Heart left ventricle (tissue), 16 donors: ENCODE results near the gene CDH12. TPM values are rescaled to one million over a fixed set of nuclear protein-coding genes. Genes with fewer than 3 reads are reported as not detected.

Source experiments
- ATAC-seq, 4 donors: fragments of 200-7000 bp; cut with Tn5 transposase; one replicate each; pipeline ENCODE4 v1.9.1; 2020 to 2022; ENCODE audit warnings: moderate library complexity in 4 of 4, mild to moderate bottlenecking in 3 of 4, moderate number of reproducible peaks in 1 of 4
- DNase-seq, 5 donors: peaks; one replicate each; pipeline ENCODE4 v3.0.0-alpha.2; 2020
- H3K27ac ChIP-seq, 12 donors: fragments of 200-600 bp; sonication (generic) in 4 of 12; one replicate each; pipeline versions ENCODE4 v1.5.0 to v1.8.0; 2016 to 2022; ENCODE audit warnings: mild to moderate bottlenecking in 2 of 12
- H3K27me3 ChIP-seq, 9 donors: fragments of 200-600 bp; sonication (generic) in 2 of 9; one replicate each; pipeline versions ENCODE4 v1.5.1 to v1.8.0; 2016 to 2022; ENCODE audit warnings: mild to moderate bottlenecking in 3 of 9
- H3K36me3 ChIP-seq, 9 donors: fragments of 200-600 bp; sonication (generic) in 2 of 9; one replicate each; pipeline versions ENCODE4 v1.5.0 to v1.8.0; 2018 to 2022; ENCODE audit warnings: mild to moderate bottlenecking in 2 of 9
- H3K4me1 ChIP-seq, 12 donors: fragments of 200-600 bp; sonication (generic) in 4 of 12; one replicate each; pipeline versions ENCODE4 v1.5.0 to v1.8.0; 2016 to 2022; ENCODE audit warnings: mild to moderate bottlenecking in 3 of 12
- H3K4me3 ChIP-seq, 12 donors: fragments of 200-600 bp; sonication (generic) in 4 of 12; one replicate each; pipeline versions ENCODE4 v1.5.0 to v1.8.0; 2017 to 2022; ENCODE audit warnings: mild to moderate bottlenecking in 9 of 12, moderate library complexity in 4 of 12
- H3K9me3 ChIP-seq, 12 donors: fragments of 200-600 bp; sonication (generic) in 4 of 12; one replicate each; pipeline versions ENCODE4 v1.5.0 to v1.8.0; 2016 to 2022; ENCODE audit warnings: mild to moderate bottlenecking in 1 of 12
- POLR2A ChIP-seq, 2 donors: fragments of 450-650 bp; IDR thresholded peaks; one replicate each; pipeline ENCODE4 v1.6.1; 2017; ENCODE audit warnings: antibody characterized with exemption in 2 of 2, mild to moderate bottlenecking in 2 of 2, moderate library complexity in 2 of 2
- WGBS, 4 donors: extraction: QIAGEN DNeasy Blood & Tissue Kit in 2 of 4; methylation state at CpG; one replicate each; pipeline versions ENCODE4 v1.1.5 to v1.1.7; 2013 to 2018; 5-methylcytosine and 5-hydroxymethylcytosine counted together
- intact Hi-C, 10 donors: fragments of 100-400 bp; cut with DNase I; formaldehyde crosslinking; loops; one replicate each; pipeline versions ENCODE4 v1.11.1 to v1.14.2; 2022
- polyA plus RNA-seq, 2 donors: library from polyadenylated mRNA; stranded (reverse); fragments of 200-250 nt; gene quantifications; one replicate each; pipeline ENCODE4 v1.2.3, GENCODE V29; 2013
- total RNA-seq, 9 donors: library from RNA; depleted of rRNA in 2 of 9; stranded (reverse); fragments of >200 nt in 2 of 9; fragmentation: NEBNext Ultra II Directional in 3 of 9; extraction: Animal tissue kit (Norgen Biotek cat#: 25700) in 3 of 9; gene quantifications; one replicate each; pipeline versions ENCODE4 v1.1.0 to v1.2.4, GENCODE V29; 2016 to 2023
- TF ChIP-seq, protein P1 (sequence below), 12 donors: fragments of 200-600 bp; sonication (generic) in 4 of 12; IDR thresholded peaks; one replicate each; pipeline versions ENCODE4 v1.5.0 to v1.8.0; 2018 to 2022; ENCODE audit warnings: antibody characterized with exemption in 12 of 12, mild to moderate bottlenecking in 5 of 12
- donor health status: ischemic (EF 13 %, LVEDD 7.1; RV severe dilation, severe dysfunction).
- donor health status: healthy with polysubstance abuse.
- donor health status: DM: no; HTN: yes; CAD: no.
- donor health status: DM: no; HTN: no; CAD: no.
- donor health status: ischemic (EF 25% LVEDD 6.9; RV normal size, moderate dysfunction).
- donor health status: ischemic (EF 25% LVEDD 5.7; RV mildly dilated, moderate dysfunction).
- donor health status: healthy.
- donor health status: DM: yes; HTN: yes; CAD: no.
- donor health status: ischemic (EF 35%, LVEDD 5.7; RV mildly dilated, moderate dysfunction).
- donor health status: nonischemic (EF 11% LVEDD 7.7; RV severe dilation, severe dysfunction).
- donor health status: DM: yes; HTN: yes; CAD: no.
- donor health status: PGD.
- donor health status: ischemic (EF 29% LVEDD 5.4; RV normal size, mild dysfunction).
- donor health status: nonischemic (EF 23%, LVEDD 6.1; RV moderate dilation, normal function).

CDH12 gene
- total and polyA plus RNA-seq, 11 donors, result 0.11 TPM; not detected in 10

DNA sequence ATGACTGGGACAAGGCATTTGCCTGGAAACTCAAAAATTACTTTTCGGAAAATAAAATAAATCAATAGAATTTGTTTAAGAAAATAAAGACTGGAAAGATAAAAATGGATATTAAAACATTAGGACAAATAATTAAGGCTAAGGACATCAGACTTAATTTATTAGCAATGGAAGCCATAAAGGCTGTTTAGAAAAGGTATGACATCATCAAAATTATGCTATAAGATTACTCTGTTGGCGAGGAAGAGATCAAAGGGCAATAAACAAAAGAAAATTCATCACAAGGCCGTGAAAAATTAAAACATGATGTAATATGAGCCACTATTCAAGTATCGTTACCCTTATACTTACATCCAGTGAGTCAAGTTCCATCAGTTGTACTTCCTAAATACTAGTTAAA, 2.7 kb upstream of the CDH12 start:
- 69 to 81% (median 74%) methylated on average over 4 of the region's 4 CpGs for WGBS, 4 donors
- intact Hi-C loops, result no loop called here

DNA sequence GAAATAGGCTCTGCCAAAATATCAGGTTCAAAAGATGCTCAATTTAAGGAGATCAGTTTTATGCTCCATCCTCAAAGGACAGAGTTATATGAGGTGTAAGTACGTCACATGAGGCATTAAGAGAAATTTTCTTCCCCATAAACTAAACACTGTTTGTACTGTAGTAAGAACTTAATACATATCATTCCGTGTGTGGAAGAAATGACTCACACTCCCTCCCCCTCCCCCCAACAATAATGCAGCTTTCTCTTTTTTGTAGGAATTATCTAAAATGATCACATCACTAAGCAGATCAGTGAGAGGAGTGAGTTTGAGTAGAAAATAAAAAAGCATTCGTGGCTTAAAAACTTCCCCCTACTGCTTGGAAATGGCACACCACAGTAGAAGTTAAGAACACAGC, 2.2 kb downstream of the CDH12 start:
- H3K27me3 ChIP-seq, result peaks cover 0 to 16% (median 0%) of the 10 kb centered on the region in 9 donors
- peaks cover 0 to 11% (median 1%) of the 10 kb centered on the region in 12 donors for H3K4me1 ChIP-seq
- no peaks in the 10 kb centered on the region for H3K36me3 ChIP-seq

More for the DNA sequence above, 2.7 kb upstream of the CDH12 start:
- Histone ChIP-seq H3K4me3 (no peak overlapping the region), H3K9me3 (no peaks in the 10 kb centered on the region), H3K36me3 (no peaks in the 10 kb centered on the region), H3K27me3 (peaks cover 0 to 10% (median 0%) of the 10 kb centered on the region in 9 donors), H3K4me1 (peaks cover 0 to 11% (median 1%) of the 10 kb centered on the region in 12 donors), H3K27ac (no peak overlapping the region)
- no peak for ATAC-seq
- no peak for TF ChIP-seq POLR2A (IDR thresholded peaks at IDR 0.05)
- TF ChIP-seq, protein P1, sequence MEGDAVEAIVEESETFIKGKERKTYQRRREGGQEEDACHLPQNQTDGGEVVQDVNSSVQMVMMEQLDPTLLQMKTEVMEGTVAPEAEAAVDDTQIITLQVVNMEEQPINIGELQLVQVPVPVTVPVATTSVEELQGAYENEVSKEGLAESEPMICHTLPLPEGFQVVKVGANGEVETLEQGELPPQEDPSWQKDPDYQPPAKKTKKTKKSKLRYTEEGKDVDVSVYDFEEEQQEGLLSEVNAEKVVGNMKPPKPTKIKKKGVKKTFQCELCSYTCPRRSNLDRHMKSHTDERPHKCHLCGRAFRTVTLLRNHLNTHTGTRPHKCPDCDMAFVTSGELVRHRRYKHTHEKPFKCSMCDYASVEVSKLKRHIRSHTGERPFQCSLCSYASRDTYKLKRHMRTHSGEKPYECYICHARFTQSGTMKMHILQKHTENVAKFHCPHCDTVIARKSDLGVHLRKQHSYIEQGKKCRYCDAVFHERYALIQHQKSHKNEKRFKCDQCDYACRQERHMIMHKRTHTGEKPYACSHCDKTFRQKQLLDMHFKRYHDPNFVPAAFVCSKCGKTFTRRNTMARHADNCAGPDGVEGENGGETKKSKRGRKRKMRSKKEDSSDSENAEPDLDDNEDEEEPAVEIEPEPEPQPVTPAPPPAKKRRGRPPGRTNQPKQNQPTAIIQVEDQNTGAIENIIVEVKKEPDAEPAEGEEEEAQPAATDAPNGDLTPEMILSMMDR (IDR thresholded peaks at IDR 0.05), result no peak
- DNase-seq, result no peak

DNA sequence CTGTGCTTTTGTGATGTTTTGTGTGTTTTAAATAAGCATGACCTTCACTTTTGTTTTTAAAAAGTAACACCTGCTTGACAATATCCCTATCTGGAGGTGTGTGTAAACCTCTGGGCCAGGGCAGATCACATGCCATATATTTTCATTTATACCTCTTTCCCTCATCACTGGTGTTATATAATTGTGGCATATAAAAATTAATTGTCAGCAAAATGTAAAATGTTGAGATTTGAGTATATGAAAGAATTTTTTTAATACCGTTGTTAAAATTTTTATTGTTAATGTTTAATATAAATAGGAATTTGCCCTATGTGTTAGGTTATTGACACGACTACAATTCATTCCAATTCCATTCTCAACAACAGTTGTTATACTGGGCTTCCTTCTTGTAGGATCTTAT, 6.5 kb downstream of the CDH12 start:
- H3K27ac ChIP-seq, result no peak overlapping the region
- ATAC-seq (no peak), DNase-seq (no peak)
- WGBS, 4 donors, result 79 to 82% (median 80%) methylated on average over 2 of the region's 2 CpGs
- TF ChIP-seq, protein P1 (IDR thresholded peaks at IDR 0.05), result no peak
- no peaks in the 10 kb centered on the region for H3K4me1 ChIP-seq
- no peak overlapping the region for H3K4me3 ChIP-seq
- intact Hi-C loops, result no loop called here
- H3K9me3 ChIP-seq, result no peaks in the 10 kb centered on the region
- no peaks in the 10 kb centered on the region for H3K36me3 ChIP-seq
- peaks cover 0 to 15% (median 0%) of the 10 kb centered on the region in 9 donors for H3K27me3 ChIP-seq

More for the DNA sequence above, 2.2 kb downstream of the CDH12 start:
- Histone ChIP-seq H3K4me3 (no peak overlapping the region), H3K9me3 (no peaks in the 10 kb centered on the region), H3K27ac (no peak overlapping the region)
- ATAC-seq, result no peak
- intact Hi-C loops, result no loop called here
- WGBS, 4 donors, result 53 to 68% (median 66%) methylated on average over 3 of the region's 3 CpGs
- DNase-seq, result no peak
- no peak for TF ChIP-seq POLR2A (IDR thresholded peaks at IDR 0.05)
- TF ChIP-seq, protein P1 (IDR thresholded peaks at IDR 0.05), result no peak

DNA sequence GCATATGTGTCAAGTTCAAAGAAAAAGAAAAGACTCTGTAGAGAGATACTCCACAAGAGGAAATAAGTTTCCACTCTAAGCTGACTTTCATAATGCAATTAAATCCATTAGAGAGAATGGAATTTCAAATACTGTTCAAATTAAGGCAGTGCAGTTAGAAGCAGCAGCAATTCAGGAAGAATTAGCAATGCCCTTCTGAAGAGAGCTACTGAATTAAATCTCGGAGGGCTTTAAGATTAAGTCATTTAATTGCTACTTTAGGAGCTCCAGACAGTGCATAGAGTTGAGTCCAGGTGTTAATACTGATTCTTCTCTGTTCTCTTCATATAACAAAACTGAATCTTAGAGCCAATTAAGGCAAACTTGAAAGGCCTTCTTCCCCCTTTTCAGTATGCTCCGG, 8.5 kb downstream of the CDH12 start:
- no peaks in the 10 kb centered on the region for H3K9me3 ChIP-seq
- intact Hi-C loops, result no loop called here
- H3K36me3 ChIP-seq, result no peaks in the 10 kb centered on the region
- TF ChIP-seq, protein P1 (IDR thresholded peaks at IDR 0.05), result no peak
- no peak for TF ChIP-seq POLR2A (IDR thresholded peaks at IDR 0.05)
- WGBS, 4 donors, result 72 to 85% (median 78%) methylated on average over 2 of the region's 2 CpGs
- no peaks in the 10 kb centered on the region for H3K27me3 ChIP-seq
- H3K27ac ChIP-seq, result no peak overlapping the region
- ATAC-seq, result no peak
- no peaks in the 10 kb centered on the region for H3K4me1 ChIP-seq
- no peak overlapping the region for H3K4me3 ChIP-seq
- no peak for DNase-seq
